Endothelial cell of umbilical vein (primary cell): Measurements from ENCODE around the gene ASB14.

Experiments used
- EZH2 ChIP-seq: IDR thresholded peaks from 2 replicates; pipeline ENCODE4 v1.6.1; 2012; ENCODE audit warnings: borderline replicate concordance, low read depth, mild to moderate bottlenecking, moderate library complexity, low read length, inconsistent platforms; ENCODE audit not compliant: severe bottlenecking
- JUN ChIP-seq: IDR thresholded peaks from 2 replicates; pipeline ENCODE4 v1.6.1; 2011; ENCODE audit warnings: borderline replicate concordance, low read depth; ENCODE audit not compliant: insufficient read length, insufficient read depth
- MAX ChIP-seq: IDR thresholded peaks from 2 replicates; pipeline ENCODE4 v1.6.1; 2011; ENCODE audit not compliant: insufficient read depth, insufficient read length
- MYC ChIP-seq: IDR thresholded peaks from one replicate; pipeline ENCODE4 v1.6.1; 2011; ENCODE audit warnings: mild to moderate bottlenecking, low read depth, low read length
- POLR2A ChIP-seq: IDR thresholded peaks from 2 replicates; pipeline ENCODE4 v1.6.1; 2012; ENCODE audit warnings: low read depth, mild to moderate bottlenecking, control low read depth, low read length
- POLR2AphosphoS5 ChIP-seq: IDR thresholded peaks from 2 replicates; pipeline ENCODE4 v1.6.1; 2012; ENCODE audit warnings: low read depth, mild to moderate bottlenecking, control low read depth, low read length, moderate library complexity; ENCODE audit not compliant: insufficient read depth
- TF ChIP-seq, protein P1 (sequence below), 2 donors: IDR thresholded peaks; 1 replicate in 1 of 2; 2 replicates in 1 of 2; pipeline ENCODE4 v1.5.1; 2011; ENCODE audit warnings: low read length in 2 of 2, mild to moderate bottlenecking in 2 of 2, moderate library complexity in 2 of 2, control low read depth in 1 of 2, inconsistent platforms in 1 of 2, low read depth in 1 of 2; ENCODE audit not compliant: insufficient read depth in 1 of 2; ENCODE audit errors: extremely low read depth in 1 of 2

DNA sequence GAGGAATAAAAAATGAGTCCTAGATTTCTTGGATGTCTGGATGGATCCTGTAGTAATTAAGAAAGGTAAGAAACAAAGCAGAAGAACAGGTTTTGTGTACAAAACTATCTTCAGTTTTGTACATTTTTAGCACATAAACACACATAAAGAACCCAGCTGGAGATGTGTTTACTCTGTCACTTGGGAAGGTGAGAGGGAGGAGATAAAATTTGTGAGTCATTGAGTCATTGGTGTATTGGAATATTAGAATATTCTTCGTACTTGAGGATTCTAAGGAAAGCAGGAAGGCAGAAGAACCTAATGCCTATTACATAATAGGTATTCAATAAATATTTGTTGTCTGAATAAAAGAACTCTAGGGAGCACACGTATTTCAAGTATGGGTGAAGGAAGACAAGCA is 47.5 kb downstream of the ASB14 start:
- TF ChIP-seq, protein P1, sequence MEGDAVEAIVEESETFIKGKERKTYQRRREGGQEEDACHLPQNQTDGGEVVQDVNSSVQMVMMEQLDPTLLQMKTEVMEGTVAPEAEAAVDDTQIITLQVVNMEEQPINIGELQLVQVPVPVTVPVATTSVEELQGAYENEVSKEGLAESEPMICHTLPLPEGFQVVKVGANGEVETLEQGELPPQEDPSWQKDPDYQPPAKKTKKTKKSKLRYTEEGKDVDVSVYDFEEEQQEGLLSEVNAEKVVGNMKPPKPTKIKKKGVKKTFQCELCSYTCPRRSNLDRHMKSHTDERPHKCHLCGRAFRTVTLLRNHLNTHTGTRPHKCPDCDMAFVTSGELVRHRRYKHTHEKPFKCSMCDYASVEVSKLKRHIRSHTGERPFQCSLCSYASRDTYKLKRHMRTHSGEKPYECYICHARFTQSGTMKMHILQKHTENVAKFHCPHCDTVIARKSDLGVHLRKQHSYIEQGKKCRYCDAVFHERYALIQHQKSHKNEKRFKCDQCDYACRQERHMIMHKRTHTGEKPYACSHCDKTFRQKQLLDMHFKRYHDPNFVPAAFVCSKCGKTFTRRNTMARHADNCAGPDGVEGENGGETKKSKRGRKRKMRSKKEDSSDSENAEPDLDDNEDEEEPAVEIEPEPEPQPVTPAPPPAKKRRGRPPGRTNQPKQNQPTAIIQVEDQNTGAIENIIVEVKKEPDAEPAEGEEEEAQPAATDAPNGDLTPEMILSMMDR (IDR thresholded peaks at IDR 0.05; ENCODE audit: extremely low read depth in 1 of 2, insufficient read depth in 1 of 2, low read depth in 1 of 2, low read length in 2 of 2): no peak
- TF ChIP-seq EZH2 (no peak), POLR2AphosphoS5 (no peak), POLR2A (no peak), MYC (no peak), MAX (no peak), JUN (no peak)
